ENCODE data around the gene RGL4. TPM values are rescaled to one million over a fixed set of nuclear protein-coding genes. Genes with fewer than 3 reads are reported as not detected.

Gene RGL4
- total and polyA plus RNA-seq, 2 of the 13 experiments (the other 11 are each of a cell fraction or from before 2014, with no cell fraction given), result not detected

- TF ChIP-seq TBX2 (CRISPR knock-in tag; IDR thresholded peaks at IDR 0.05; ENCODE audit: borderline replicate concordance) (peak; percentile 96), MAX (IDR thresholded peaks at IDR 0.05) (no peak), ZIK1 (CRISPR knock-in tag; IDR thresholded peaks at IDR 0.05; ENCODE audit: borderline replicate concordance, low read depth) (no peak), NCOR1 (IDR thresholded peaks at IDR 0.05; ENCODE audit: borderline replicate concordance, low read length) (peak; percentile 50; the same call in 1 of the 2 replicates), PATZ1 (CRISPR knock-in tag; IDR thresholded peaks at IDR 0.05) (peak; percentile 93), NFIB (CRISPR knock-in tag; IDR thresholded peaks at IDR 0.05; ENCODE audit: borderline replicate concordance) (no peak), ZNF687 (CRISPR knock-in tag; IDR thresholded peaks at IDR 0.05) (peak; percentile 90), TCF7 (IDR thresholded peaks at IDR 0.05; ENCODE audit: low read depth) (peak; percentile 58; the same call in 1 of the 2 replicates), ZMAT5 (CRISPR knock-in tag; IDR thresholded peaks at IDR 0.05; ENCODE audit: borderline replicate concordance, low read depth) (no peak), ZNF460 (CRISPR knock-in tag; IDR thresholded peaks at IDR 0.05; ENCODE audit: borderline replicate concordance) (no peak), FOSL2 (CRISPR knock-in tag; IDR thresholded peaks at IDR 0.05) (peak; percentile 47), HNRNPH1 (optimal IDR thresholded peaks at IDR 0.05; ENCODE audit: low read depth, low read length) (no peak), ZNF546 (CRISPR knock-in tag; conservative IDR thresholded peaks at IDR 0.05) (no peak; the same call in 1 of the 2 replicates), BCLAF1 (IDR thresholded peaks at IDR 0.05) (no peak), SP4 (CRISPR knock-in tag; IDR thresholded peaks at IDR 0.05) (no peak), POLR2G (IDR thresholded peaks at IDR 0.05; ENCODE audit: low read depth, low read length) (peak; percentile 61; the same call in 1 of the 2 replicates)
Observed at GRCh38 chr22:23675502-23676415, 15.1 kb upstream of the RGL4 start (continued).
